Erythroblast (primary cell): ENCODE data around the gene IGFALS.

Experiments
- GATA1 ChIP-seq: IDR thresholded peaks from 2 replicates; pipeline ENCODE4 v1.6.1; 2011; ENCODE audit warnings: low read depth, mild to moderate bottlenecking, control low read depth, low read length, moderate library complexity
- POLR2A ChIP-seq: IDR thresholded peaks from 2 replicates; pipeline ENCODE4 v1.6.1; 2011; ENCODE audit warnings: mild to moderate bottlenecking, low read length

DNA sequence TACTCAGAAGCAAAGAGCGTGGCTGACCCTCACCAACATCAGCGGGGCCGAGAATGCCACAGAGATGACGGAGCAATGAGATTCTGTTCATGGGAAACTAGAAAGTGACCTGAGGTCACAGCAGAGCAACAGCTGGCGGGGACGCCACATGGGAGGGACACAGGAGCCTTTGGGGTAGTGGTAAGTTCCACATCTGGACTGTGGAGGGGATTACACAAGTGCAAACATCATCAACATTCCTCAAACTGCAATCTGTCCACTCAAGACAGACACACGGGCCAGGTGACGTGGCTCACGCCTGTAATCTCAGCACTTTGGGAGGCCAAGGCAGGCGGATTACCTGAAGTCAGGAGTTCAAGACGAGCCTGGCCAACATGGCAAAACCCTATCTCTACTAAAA lies 22.0 kb upstream of the IGFALS start:
- TF ChIP-seq POLR2A (no peak), GATA1 (no peak)
